NCI-H2196 treated with DMSO at 0.1 percent for 48 hours (cell line): ENCODE data around the gene CYP4F3.
A peak's percentile ranks its signal among the peaks of the same experiment; 100 is the strongest.
"Not testable (repeated sequence)": the region's sequence is repeated elsewhere in the genome, so short reads cannot be mapped to it uniquely, and the experiment has no call there.

Experiments
- DNase-seq: peaks from one replicate; lab custom pipeline; 2025; ENCODE audit not compliant: unreplicated experiment; lab: John Stamatoyannopoulos, UW

CYP4F3 gene

GRCh38 chr19:15669440-15669839, 28.7 kb downstream of the CYP4F3 start:
- no peak for DNase-seq

- no peak for DNase-seq
These were observed 29.2 kb downstream of the CYP4F3 start for GRCh38 chr19:15669891-15670290.

- no peak for DNase-seq
These were observed 30.6 kb downstream of the CYP4F3 start for GRCh38 chr19:15671237-15671821.

- DNase-seq: no peak
These were observed 31.3 kb downstream of the CYP4F3 start for GRCh38 chr19:15671891-15672579.

- DNase-seq: peak; percentile 54
These were observed 32.0 kb downstream of the CYP4F3 start, which contains the start of gene CYP4F12 for GRCh38 chr19:15672580-15673175. TSS of gene CYP4F12 (plus strand) at chr19:15673087. CDS start at chr19:15673530, 443 bp downstream.

GRCh38 chr19:15673176-15673654, 32.5 kb downstream of the CYP4F3 start:
- peak; percentile 42 for DNase-seq

- no peak for DNase-seq
These were observed 34.9 kb downstream of the CYP4F3 start for GRCh38 chr19:15675560-15675959.

- no peak for DNase-seq
These were observed 38.4 kb downstream of the CYP4F3 start for GRCh38 chr19:15679089-15679488.

GRCh38 chr19:15679865-15680264, 39.2 kb downstream of the CYP4F3 start:
- DNase-seq: not testable (repeated sequence)

- DNase-seq: no peak
These were observed 40.0 kb downstream of the CYP4F3 start for GRCh38 chr19:15680478-15681322.

GRCh38 chr19:15683411-15683810, 42.7 kb downstream of the CYP4F3 start:
- no peak for DNase-seq

GRCh38 chr19:15684828-15685227, 44.1 kb downstream of the CYP4F3 start:
- no peak for DNase-seq

GRCh38 chr19:15696654-15697194, 56.0 kb downstream of the CYP4F3 start:
- no peak for DNase-seq

GRCh38 chr19:15701757-15702533, 61.2 kb downstream of the CYP4F3 start:
- peak; percentile 88 for DNase-seq

- peak; percentile 94 for DNase-seq
These were observed 61.8 kb downstream of the CYP4F3 start for GRCh38 chr19:15702534-15702930.
